HG02759 (cell line): ENCODE data around the gene TLR5.

Source experiments
- ATAC-seq: cut with Tn5 transposase; IDR thresholded peaks from one replicate; pipeline ENCODE4 v1.9.1; 2021; ENCODE audit warnings: mild to moderate bottlenecking, moderate library complexity; ENCODE audit not compliant: unreplicated experiment

The TLR5 gene

GRCh38 chr1:223068900-223069665, 74.0 kb downstream of the TLR5 start:
- no peak for ATAC-seq

DNA sequence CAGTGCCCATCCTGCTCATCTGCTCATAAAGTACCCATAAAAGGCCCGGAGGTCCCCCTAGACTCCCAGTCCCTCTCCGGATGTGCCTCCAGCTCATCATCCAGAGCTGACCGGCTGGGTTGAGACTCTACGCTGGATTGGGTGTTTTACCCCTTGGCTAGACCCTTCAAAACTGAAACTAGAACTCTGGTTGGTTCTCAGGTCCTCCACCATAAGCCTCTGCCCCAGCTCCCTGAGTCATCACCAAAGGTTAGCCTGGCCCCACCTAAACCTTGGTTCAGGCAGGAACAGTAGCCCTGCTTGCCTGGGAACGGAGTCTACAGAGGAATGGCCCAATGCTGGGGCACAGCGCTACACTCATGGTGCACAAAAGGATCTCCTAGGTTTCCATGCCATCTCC, 75.1 kb downstream of the TLR5 start:
- ATAC-seq: no peak

GRCh38 chr1:223066415-223066814, 76.6 kb downstream of the TLR5 start:
- ATAC-seq: no peak

GRCh38 chr1:223062177-223062576, 80.9 kb downstream of the TLR5 start:
- ATAC-seq: no peak

GRCh38 chr1:223059526-223059925, 83.5 kb downstream of the TLR5 start:
- no peak for ATAC-seq
